Stomach (tissue), 4 donors: ENCODE results near the gene PTGDR2.

ENCODE experiments used
- CTCF ChIP-seq, 7 experiments: fragments of 450-650 bp in 4 of 7; fragments of 200-600 bp in 3 of 7; sonication (generic) in 3 of 7; IDR thresholded peaks; one replicate each; pipeline ENCODE4 v1.5.1; 2016 to 2019; ENCODE audit warnings: antibody characterized with exemption in 7 of 7, control low read depth in 2 of 7, mild to moderate bottlenecking in 1 of 7
- EP300 ChIP-seq: sonication (generic); formaldehyde crosslinking; IDR thresholded peaks from one replicate; pipeline ENCODE4 v1.6.1; 2017; ENCODE audit warnings: antibody characterized with exemption
- POLR2A ChIP-seq, 4 donors: fragments of 450-650 bp; IDR thresholded peaks; one replicate each; pipeline ENCODE4 v1.6.1; 2016; ENCODE audit warnings: antibody characterized with exemption in 4 of 4, control low read depth in 2 of 4, mild to moderate bottlenecking in 1 of 4, moderate library complexity in 1 of 4
- POLR2AphosphoS5 ChIP-seq, 3 donors: sonication (generic); formaldehyde crosslinking; IDR thresholded peaks; one replicate each; pipeline ENCODE4 v1.6.1; 2016; ENCODE audit warnings: antibody characterized with exemption in 3 of 3

- no peak for TF ChIP-seq EP300
- TF ChIP-seq CTCF (IDR thresholded peaks at IDR 0.05) = no peak
- TF ChIP-seq POLR2AphosphoS5 (IDR thresholded peaks at IDR 0.05) = no peak
- no peak for TF ChIP-seq POLR2A (IDR thresholded peaks at IDR 0.05)
Measured at GRCh38 chr11:60852982-60853950, 2.5 kb downstream of the PTGDR2 start.
